Spleen (tissue), 11 donors: ENCODE data around the gene STMN3. TPM values are rescaled to one million over a fixed set of nuclear protein-coding genes. Genes with fewer than 3 reads are reported as not detected.

ENCODE experiments used
- DNase-seq: peaks from one replicate; pipeline ENCODE4 v3.0.0-alpha.2; 2020
- H3K27ac ChIP-seq, 8 donors: fragments of 200-600 bp; sonication (generic) in 7 of 8; 1 replicate in 4 of 8; 2 replicates in 4 of 8; pipeline versions ENCODE4 v1.5.0 to v1.8.0; 2016 to 2021; ENCODE audit warnings: inconsistent platforms in 4 of 8, mild to moderate bottlenecking in 4 of 8, moderate library complexity in 1 of 8
- H3K27me3 ChIP-seq, 7 donors: fragments of 200-600 bp; sonication (generic) in 6 of 7; replicated peaks in 1 of 7; 1 replicate in 4 of 7; 2 replicates in 3 of 7; pipeline versions ENCODE4 v1.5.0 to v1.8.0; 2016 to 2021; ENCODE audit warnings: inconsistent platforms in 3 of 7, mild to moderate bottlenecking in 1 of 7
- H3K36me3 ChIP-seq, 6 donors: fragments of 200-600 bp; sonication (generic) in 5 of 6; 1 replicate in 4 of 6; 2 replicates in 2 of 6; pipeline versions ENCODE4 v1.5.0 to v1.8.0; 2016 to 2021; ENCODE audit warnings: inconsistent platforms in 2 of 6
- H3K4me1 ChIP-seq, 6 donors: fragments of 200-600 bp; sonication (generic) in 5 of 6; 1 replicate in 3 of 6; 2 replicates in 3 of 6; pipeline versions ENCODE4 v1.5.0 to v1.8.0; 2016 to 2021; ENCODE audit warnings: inconsistent platforms in 3 of 6
- H3K4me3 ChIP-seq, 8 donors: fragments of 200-600 bp; sonication (generic) in 7 of 8; 1 replicate in 4 of 8; 2 replicates in 4 of 8; pipeline versions ENCODE4 v1.5.0 to v1.8.0; 2016 to 2021; ENCODE audit warnings: inconsistent platforms in 4 of 8, mild to moderate bottlenecking in 4 of 8, moderate library complexity in 2 of 8
- H3K9me3 ChIP-seq, 8 donors: fragments of 200-600 bp; sonication (generic) in 7 of 8; 1 replicate in 4 of 8; 2 replicates in 4 of 8; pipeline versions ENCODE4 v1.5.0 to v1.8.0; 2016 to 2021; ENCODE audit warnings: inconsistent platforms in 4 of 8
- CTCF ChIP-seq, 11 experiments: fragments of 200-600 bp in 7 of 11; fragments of 450-650 bp in 4 of 11; sonication (generic) in 4 of 11; IDR thresholded peaks in 8 of 11; conservative IDR thresholded peaks in 3 of 11; 1 replicate in 7 of 11; 2 replicates in 4 of 11; pipeline versions ENCODE4 v1.4.0 to v1.8.0; 2016 to 2021; ENCODE audit warnings: antibody characterized with exemption in 11 of 11, inconsistent platforms in 4 of 11, mild to moderate bottlenecking in 1 of 11
- POLR2A ChIP-seq, 3 donors: fragments of 450-650 bp; IDR thresholded peaks; one replicate each; pipeline ENCODE4 v1.5.1; 2017; ENCODE audit warnings: antibody characterized with exemption in 3 of 3, mild to moderate bottlenecking in 1 of 3
- POLR2AphosphoS5 ChIP-seq, 3 donors: sonication (generic); formaldehyde crosslinking; IDR thresholded peaks; one replicate each; pipeline ENCODE4 v1.5.1; 2017; ENCODE audit warnings: antibody characterized with exemption in 3 of 3
- WGBS, 5 donors: extraction: QIAGEN DNeasy Blood & Tissue Kit in 3 of 5; methylation state at CpG; one replicate each; pipeline versions ENCODE4 v1.1.5 to v1.1.7; 2013 to 2018; 5-methylcytosine and 5-hydroxymethylcytosine counted together
- intact Hi-C: fragments of 100-400 bp; cut with DNase I; formaldehyde crosslinking; loops from one replicate; pipeline ENCODE4 v1.15.0; 2023; ENCODE audit warnings: low total_unique reads
- polyA plus RNA-seq, 3 donors: library from polyadenylated mRNA; stranded (reverse); fragments of 200-250 nt; gene quantifications; one replicate each; pipeline ENCODE4 v1.2.1, GENCODE V29; 2013
- total RNA-seq, 7 donors: library from RNA; depleted of rRNA in 3 of 7; stranded (reverse); fragments of >200 nt in 3 of 7; fragmentation: NEBNext Ultra II Directional in 4 of 7; extraction: Animal tissue kit (Norgen Biotek cat#: 25700) in 4 of 7; gene quantifications; one replicate each; pipeline versions ENCODE4 v1.1.0 to v1.2.1, GENCODE V29; 2016 to 2021
- donor health status: healthy with polysubstance abuse.
- donor health status: DM: no; HTN: no; CAD: no; lungs with moderate emphysema.
- donor health status: DM: no; HTN: no; CAD: no.
- donor health status: Bipolar disorder and iron deficiency.
- donor health status: healthy.
- donor health status: DM: no; HTN: no; CAD: no.
- donor health status: DM: yes; HTN: yes; CAD: no.

Gene STMN3
- total and polyA plus RNA-seq, 10 donors = 16.1 to 57.0 (median 32.3) TPM

DNA sequence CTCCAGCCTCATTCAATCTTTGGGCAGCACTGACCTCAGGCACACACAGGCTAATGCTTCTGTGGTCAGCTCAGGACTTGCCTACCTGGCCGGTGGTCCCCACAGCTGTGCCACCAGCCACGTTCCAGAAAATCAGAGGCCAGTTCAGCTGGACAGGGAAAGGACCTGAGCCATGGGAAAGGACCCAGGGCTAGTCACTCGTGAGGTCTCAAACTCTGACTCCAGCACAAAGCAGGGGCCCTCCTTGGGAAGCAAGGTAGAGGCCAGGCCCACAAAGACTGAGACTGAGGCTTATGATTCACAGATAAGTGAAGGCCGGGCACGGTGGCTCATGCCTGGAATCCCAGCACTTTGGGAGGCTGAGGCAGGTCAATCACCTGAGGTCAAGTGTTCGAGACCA is 56.8 kb downstream of the STMN3 start:
- no peaks in the 10 kb centered on the region for H3K9me3 ChIP-seq
- 89 to 97% (median 94%) methylated on average over 6 of the region's 6 CpGs for WGBS, 5 donors
- H3K36me3 ChIP-seq = peaks cover 0 to 100% (median 80%) of the 10 kb centered on the region in 6 donors
- DNase-seq = no peak
- H3K27ac ChIP-seq = no peak overlapping the region
- H3K27me3 ChIP-seq = no peaks in the 10 kb centered on the region
- intact Hi-C loops = no loop called here
- no peaks in the 10 kb centered on the region for H3K4me1 ChIP-seq
- H3K4me3 ChIP-seq = no peak overlapping the region
- TF ChIP-seq POLR2AphosphoS5 (IDR thresholded peaks at IDR 0.05) = no peak
- no peak for TF ChIP-seq POLR2A (IDR thresholded peaks at IDR 0.05)
- no peak for TF ChIP-seq CTCF (IDR thresholded peaks at IDR 0.05 in 8 of 11, conservative IDR thresholded peaks at IDR 0.05 in 3 of 11)

DNA sequence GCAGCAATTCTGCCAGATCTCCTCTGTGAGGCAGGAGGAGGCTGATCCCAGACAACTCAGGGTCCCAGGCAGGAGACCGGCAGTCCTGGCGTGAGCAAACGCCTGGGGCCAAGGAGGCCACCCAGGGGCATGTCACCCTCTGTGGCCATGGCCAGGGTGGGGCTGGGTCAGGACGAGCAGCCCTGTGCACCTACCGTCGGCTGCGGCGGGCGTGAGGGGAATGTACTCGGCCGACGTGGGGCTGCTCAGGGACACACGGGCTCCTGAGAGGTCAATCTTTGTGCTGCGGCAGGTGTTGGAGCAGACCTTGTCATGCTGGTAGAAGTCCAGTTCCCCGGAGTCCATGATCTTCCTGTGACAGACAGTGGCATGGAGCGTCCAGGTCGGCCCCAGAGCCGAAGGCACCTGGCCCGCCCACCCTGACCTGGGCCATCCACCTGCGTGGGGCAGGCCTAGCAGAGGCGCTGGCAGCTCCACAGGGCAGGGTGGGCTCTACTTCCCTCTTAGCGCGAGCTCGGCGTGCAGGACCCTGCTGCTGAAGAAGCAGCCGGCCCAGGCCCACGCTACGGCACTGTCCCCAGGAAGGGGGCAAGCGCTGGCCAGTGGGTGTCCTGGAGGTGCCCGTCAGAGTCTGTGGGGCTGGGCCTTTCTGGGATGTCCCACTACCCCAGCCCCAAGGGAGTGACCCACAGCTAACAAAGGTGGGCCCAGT is 57.7 kb downstream of the STMN3 start:
- H3K4me1 ChIP-seq = no peaks in the 10 kb centered on the region
- H3K36me3 ChIP-seq = peaks cover 0 to 100% (median 80%) of the 10 kb centered on the region in 6 donors
- 92 to 98% (median 93%) methylated on average over 19 to 30 of the region's 30 CpGs for WGBS, 5 donors
- DNase-seq = no peak
- H3K27ac ChIP-seq = no peak overlapping the region
- TF ChIP-seq POLR2A (IDR thresholded peaks at IDR 0.05) = no peak
- peak in 1 of 3 donors; percentile 37 for TF ChIP-seq POLR2AphosphoS5 (IDR thresholded peaks at IDR 0.05)
- no peaks in the 10 kb centered on the region for H3K27me3 ChIP-seq
- H3K9me3 ChIP-seq = no peaks in the 10 kb centered on the region
- no peak overlapping the region for H3K4me3 ChIP-seq
- intact Hi-C loops = no loop called here

GRCh38 chr20:63594043-63594561 is 59.1 kb downstream of the STMN3 start:
- 84 to 94% (median 87%) methylated on average over 10 of the region's 10 CpGs for WGBS, 5 donors
- H3K36me3 ChIP-seq = peaks cover 0 to 100% (median 82%) of the 10 kb centered on the region in 6 donors
- H3K27me3 ChIP-seq = no peaks in the 10 kb centered on the region
- H3K4me3 ChIP-seq = no peak overlapping the region
- H3K9me3 ChIP-seq = no peaks in the 10 kb centered on the region
- intact Hi-C loops = no loop called here
- H3K4me1 ChIP-seq = no peaks in the 10 kb centered on the region
- TF ChIP-seq POLR2AphosphoS5 (IDR thresholded peaks at IDR 0.05) (no peak), CTCF (IDR thresholded peaks at IDR 0.05 in 8 of 11, conservative IDR thresholded peaks at IDR 0.05 in 3 of 11) (no peak), POLR2A (IDR thresholded peaks at IDR 0.05) (no peak)
- H3K27ac ChIP-seq = no peak overlapping the region
- no peak for DNase-seq

DNA sequence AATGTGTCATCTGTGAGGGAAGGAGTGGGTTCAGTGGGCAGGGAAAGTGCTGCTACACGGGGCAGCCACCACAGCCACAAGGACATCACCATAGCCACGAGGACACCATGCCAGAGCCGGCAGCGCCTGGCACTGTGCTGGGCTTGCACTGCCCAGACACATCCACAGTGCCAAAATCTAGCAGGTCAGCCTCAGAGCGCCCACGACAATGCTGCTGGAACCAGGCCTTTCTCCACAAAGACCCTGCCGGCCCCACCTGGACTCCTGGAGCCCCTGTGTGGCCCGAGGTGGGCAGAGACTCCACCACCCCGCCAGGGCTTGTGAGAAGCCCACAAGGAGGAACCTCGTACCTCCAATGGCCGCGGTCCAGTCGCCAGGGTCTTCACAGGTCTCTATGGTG is 60.6 kb downstream of the STMN3 start:
- Histone ChIP-seq H3K27me3 (no peaks in the 10 kb centered on the region), H3K4me1 (peaks cover 0 to 12% (median 7%) of the 10 kb centered on the region in 6 donors), H3K36me3 (peaks cover 0 to 100% (median 79%) of the 10 kb centered on the region in 6 donors), H3K27ac (no peak overlapping the region), H3K4me3 (no peak overlapping the region), H3K9me3 (no peaks in the 10 kb centered on the region)
- WGBS, 5 donors = 95 to 99% (median 97%) methylated on average over 8 to 13 of the region's 13 CpGs
- DNase-seq = no peak
- intact Hi-C loops = no loop called here
- no peak for TF ChIP-seq POLR2AphosphoS5 (IDR thresholded peaks at IDR 0.05)
- TF ChIP-seq POLR2A (IDR thresholded peaks at IDR 0.05) = no peak
- TF ChIP-seq CTCF (IDR thresholded peaks at IDR 0.05 in 8 of 11, conservative IDR thresholded peaks at IDR 0.05 in 3 of 11) = no peak
